ENCODE measurements around the gene PSMD6.

Gene PSMD6

DNA sequence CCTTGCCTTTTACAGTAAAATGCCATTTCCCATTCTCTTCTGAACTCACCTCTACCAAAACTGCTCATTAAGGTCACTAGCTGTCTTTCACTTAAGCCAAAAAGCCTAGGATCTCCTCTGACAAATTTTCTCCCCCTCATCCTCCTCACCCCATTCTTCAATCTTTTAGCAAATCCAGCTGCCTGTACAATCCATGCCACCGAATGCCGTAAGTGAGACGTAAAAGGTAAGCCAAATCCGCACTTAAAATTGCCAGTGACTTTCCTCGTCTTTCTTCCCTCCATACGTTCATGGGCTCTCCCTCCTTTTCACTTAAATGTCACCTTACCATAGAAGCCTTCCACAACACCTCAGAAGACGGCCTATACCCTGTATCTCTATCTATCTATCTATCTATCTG is 13.8 kb downstream of the PSMD6 start:
- H3K27ac ChIP-seq, result no peak overlapping the region
- TF ChIP-seq, protein P1, sequence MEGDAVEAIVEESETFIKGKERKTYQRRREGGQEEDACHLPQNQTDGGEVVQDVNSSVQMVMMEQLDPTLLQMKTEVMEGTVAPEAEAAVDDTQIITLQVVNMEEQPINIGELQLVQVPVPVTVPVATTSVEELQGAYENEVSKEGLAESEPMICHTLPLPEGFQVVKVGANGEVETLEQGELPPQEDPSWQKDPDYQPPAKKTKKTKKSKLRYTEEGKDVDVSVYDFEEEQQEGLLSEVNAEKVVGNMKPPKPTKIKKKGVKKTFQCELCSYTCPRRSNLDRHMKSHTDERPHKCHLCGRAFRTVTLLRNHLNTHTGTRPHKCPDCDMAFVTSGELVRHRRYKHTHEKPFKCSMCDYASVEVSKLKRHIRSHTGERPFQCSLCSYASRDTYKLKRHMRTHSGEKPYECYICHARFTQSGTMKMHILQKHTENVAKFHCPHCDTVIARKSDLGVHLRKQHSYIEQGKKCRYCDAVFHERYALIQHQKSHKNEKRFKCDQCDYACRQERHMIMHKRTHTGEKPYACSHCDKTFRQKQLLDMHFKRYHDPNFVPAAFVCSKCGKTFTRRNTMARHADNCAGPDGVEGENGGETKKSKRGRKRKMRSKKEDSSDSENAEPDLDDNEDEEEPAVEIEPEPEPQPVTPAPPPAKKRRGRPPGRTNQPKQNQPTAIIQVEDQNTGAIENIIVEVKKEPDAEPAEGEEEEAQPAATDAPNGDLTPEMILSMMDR (conservative IDR thresholded peaks at IDR 0.05), result no peak

DNA sequence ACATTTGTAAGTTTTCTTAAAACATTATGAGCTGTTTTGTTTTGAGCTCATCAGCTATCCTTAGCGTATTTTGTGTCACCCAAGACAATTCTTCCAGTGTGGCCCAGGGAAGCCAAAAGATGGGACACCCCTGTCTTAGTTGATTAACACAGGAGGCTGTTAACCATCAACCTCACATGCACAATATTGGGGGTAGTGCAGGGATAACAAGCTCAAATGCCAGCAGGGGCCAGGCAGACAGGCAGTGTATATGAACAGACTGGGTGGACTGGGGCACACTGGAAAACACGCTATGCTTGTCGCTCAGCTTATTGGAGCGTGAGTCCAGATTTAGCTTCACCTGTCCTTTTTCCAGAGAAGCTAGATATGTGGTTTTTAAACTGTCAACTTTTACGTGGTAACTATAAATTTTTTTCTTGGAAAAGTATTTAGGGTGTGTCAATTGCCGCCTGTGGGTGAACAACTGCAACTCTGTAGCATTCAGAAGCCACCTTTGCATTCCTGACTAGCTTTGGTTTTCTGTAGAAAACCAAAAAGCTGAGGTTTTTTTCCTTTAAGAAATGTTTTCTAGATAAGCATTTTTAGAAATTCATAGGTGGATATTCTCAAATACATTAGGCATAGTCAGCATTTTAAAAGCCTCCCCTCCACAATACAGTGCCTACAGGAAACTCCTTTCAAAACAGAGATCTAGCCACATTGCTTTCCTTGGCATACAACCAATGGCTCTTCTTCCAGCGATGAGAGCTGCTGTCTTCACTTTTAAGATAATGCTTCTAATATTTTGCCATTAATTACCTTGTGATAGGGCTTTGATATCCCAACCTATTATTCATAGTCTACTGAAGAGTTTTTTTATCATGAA is 14.6 kb downstream of the PSMD6 start:
- no peak overlapping the region for H3K27ac ChIP-seq
- TF ChIP-seq, protein P1 (conservative IDR thresholded peaks at IDR 0.05), result no peak

DNA sequence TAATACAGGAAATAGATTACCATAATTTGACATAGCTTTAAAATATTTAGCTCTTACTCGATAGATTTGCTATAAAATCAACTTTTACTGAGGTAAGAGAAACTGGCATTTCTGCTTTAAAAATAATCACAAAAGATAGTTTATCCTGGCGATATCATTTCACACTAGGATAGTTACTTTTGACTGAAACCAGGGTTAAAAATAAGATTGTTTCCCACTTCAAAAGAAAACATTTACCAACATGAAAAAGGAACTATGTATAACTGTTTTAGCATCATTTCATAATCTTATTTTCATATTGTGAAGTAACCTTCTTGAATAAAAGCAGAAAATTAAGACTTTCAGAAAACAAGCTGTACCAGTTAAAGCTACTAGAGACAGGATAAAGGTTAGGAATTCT is 15.3 kb downstream of the PSMD6 start:
- TF ChIP-seq, protein P1 (conservative IDR thresholded peaks at IDR 0.05), result no peak
- no peak overlapping the region for H3K27ac ChIP-seq

DNA sequence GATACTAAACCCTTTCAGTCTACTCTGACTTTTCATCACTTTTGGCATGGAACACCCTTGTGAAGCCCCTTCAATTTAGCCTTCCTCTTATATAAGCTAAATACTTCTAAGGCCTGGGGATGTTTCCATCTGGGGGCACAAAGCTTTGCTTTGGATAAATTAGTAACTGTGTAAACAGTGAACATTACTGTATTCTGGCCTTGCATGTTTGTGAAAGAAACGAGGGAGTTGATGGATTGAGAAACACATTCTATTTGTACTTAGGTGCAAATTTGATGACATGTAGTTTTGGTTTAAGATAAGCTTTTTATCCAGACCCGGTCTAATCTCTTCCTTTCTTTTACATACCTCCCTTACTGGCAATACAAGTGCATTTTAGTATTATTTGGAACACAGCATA is 19.7 kb downstream of the PSMD6 start:
- H3K27ac ChIP-seq, result no peak overlapping the region
- TF ChIP-seq, protein P1 (conservative IDR thresholded peaks at IDR 0.05), result no peak

DNA sequence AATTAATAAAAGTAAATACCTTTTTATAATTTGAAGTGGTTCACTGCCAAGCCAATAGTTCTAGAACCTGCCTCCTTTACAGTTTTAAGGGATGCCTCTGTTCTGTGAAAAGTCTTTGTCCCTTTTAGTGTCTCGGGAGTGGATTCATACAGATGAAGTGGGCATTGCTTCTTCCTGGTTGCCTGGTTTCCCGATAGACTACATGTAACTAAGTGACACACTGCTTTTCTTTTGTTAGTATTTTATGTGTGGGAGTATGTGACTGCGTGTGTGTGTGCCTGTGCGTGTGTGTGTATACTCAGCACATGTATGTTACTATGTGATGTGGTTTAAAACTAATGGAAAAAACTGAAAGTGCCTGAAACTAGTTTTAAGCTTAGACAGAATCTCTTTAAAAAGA is 21.1 kb downstream of the PSMD6 start:
- TF ChIP-seq, protein P1 (conservative IDR thresholded peaks at IDR 0.05), result no peak
- no peak overlapping the region for H3K27ac ChIP-seq

DNA sequence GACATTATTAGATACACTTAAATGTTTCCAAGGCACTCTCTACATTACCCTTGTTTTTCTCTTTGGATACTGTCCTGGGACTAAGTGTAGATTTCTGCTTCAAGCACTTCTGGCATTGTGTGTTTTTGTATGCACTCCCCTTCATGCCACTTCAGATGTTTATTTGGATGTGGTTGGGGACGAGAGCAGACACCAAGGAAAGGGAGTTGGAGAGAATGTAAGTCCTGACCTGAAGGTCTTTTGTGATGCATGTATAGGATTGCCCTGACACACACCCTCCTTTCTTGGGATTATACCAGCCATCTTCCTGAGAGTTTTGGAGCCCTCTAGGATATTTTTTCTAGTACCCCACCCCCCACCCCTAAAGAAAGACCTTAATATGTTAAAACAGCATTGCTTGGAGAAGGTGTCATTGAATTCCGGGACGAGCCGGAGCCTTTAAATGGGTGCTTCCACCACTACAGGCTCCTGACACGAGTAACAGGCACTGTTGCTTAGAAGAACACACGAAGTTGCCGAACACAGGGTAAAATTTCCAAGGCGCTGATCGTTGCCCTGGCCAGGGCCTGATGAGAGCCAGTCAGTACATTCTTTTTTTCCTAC is 22.7 kb downstream of the PSMD6 start:
- no peak overlapping the region for H3K27ac ChIP-seq
- TF ChIP-seq, protein P1 (conservative IDR thresholded peaks at IDR 0.05), result no peak

DNA sequence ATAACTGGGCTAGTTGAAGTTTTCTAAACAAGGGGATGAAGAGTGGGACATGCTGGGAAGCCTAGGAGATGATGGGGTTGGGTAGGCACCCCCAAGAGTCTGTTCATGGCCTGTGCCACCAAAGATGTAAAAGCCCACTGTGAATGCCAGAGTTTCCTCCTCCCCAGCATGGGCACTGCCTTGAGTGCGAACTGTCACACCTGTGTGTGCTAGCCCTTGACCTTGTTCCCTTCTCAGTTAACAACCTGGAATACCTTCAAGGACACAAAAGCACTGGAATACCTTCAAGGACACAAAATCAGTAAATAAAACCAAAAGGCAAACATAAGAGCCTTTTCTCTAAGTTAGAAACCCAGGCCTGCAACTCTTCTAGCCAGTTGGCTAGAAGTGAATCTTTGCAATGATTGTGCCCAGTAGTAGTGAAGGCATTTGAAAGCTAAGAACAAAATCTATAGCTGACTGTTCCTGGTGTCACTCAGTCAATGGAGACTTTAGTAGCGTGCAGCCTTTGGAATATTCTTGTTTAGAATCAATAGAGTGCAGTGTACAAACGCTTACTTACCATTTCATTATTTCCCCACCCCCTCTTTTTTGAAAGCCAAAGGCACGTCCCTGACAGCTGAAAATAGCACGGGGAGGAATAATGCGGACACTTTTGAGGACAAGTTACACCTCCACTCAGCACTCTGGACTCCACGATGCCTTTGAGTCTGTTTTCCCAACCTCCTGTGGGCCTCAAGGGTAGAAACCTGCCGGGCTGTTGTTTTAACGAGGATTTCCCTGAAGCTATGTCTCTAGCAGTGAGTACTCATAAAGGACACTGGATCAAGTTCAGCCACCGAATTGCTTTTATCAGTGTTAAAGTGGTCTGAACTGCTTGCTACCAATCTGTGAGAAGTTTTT is 24.2 kb downstream of the PSMD6 start:
- TF ChIP-seq, protein P1 (conservative IDR thresholded peaks at IDR 0.05), result no peak
- no peak overlapping the region for H3K27ac ChIP-seq
